ENCODE results near the gene CFAP65.

CFAP65 gene, protein sequence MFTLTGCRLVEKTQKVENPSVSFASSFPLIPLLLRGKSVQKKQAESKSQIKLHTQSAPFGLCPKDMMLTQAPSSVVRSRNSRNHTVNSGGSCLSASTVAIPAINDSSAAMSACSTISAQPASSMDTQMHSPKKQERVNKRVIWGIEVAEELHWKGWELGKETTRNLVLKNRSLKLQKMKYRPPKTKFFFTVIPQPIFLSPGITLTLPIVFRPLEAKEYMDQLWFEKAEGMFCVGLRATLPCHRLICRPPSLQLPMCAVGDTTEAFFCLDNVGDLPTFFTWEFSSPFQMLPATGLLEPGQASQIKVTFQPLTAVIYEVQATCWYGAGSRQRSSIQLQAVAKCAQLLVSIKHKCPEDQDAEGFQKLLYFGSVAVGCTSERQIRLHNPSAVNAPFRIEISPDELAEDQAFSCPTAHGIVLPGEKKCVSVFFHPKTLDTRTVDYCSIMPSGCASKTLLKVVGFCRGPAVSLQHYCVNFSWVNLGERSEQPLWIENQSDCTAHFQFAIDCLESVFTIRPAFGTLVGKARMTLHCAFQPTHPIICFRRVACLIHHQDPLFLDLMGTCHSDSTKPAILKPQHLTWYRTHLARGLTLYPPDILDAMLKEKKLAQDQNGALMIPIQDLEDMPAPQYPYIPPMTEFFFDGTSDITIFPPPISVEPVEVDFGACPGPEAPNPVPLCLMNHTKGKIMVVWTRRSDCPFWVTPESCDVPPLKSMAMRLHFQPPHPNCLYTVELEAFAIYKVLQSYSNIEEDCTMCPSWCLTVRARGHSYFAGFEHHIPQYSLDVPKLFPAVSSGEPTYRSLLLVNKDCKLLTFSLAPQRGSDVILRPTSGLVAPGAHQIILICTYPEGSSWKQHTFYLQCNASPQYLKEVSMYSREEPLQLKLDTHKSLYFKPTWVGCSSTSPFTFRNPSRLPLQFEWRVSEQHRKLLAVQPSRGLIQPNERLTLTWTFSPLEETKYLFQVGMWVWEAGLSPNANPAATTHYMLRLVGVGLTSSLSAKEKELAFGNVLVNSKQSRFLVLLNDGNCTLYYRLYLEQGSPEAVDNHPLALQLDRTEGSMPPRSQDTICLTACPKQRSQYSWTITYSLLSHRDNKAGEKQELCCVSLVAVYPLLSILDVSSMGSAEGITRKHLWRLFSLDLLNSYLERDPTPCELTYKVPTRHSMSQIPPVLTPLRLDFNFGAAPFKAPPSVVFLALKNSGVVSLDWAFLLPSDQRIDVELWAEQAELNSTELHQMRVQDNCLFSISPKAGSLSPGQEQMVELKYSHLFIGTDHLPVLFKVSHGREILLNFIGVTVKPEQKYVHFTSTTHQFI (N-terminal part only)

DNA sequence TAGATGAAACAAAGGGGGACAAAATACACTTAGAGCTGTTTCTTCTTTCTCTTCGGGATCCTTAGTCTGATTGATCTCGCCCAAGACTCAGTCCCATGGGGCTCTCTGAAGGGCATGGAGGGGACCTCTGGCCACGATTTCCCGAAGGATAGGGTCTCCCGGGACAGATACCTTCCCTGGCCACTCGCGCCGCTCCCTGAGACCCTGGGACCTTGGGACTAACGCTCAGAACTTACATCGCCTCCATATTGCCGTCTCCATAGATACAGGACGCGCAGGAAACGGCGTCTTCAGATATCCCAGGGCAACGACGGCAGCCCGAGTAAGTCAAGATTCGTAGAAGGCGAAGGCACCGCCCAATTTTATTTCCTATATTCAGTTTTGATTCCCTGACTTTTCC lies at the start of gene CFAP65:
TSS of gene CFAP65 (minus strand) at position 265 of the 400 bp plus-strand sequence. CDS start 2,468 bp downstream, outside the sequence.
- no peak for DNase-seq

DNA sequence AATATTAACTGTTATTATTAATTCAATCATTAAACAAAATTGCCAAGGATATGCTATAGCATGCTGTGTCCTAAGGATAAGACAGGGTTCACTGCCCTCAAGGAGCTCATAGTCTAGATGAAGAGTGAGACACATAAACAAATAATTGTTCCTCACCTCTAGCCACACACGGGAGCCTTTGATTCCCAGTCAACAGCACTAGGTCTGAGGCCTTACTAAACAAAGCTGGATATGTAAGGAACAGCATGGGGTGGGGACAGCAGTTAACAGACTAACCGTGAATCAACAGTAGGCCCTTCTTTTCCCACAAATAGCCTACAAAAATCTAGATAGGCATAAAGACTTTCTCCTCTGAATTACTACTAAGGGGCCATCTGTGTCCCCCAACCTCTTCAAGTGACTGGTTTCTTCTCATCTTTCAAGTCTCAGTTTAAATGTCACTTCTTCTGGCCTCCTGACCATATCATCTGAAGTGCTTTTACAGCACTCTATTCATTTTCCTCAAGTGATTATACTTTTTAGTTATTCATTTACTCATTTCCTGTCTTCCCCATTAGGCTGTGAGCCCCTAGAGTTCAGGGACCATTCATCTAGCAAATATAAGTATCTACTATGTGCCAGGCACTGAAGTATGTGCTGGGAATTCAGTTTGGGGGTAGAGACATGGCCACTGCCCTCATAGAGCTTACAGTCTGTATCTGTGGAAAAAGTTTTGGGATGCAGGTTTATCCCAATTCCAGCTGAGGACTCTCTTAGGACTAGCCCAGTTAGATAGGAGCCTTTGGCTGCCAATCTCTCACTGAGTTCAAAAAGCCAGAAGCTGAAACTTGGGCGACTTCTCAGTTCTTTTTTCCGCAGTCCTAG lies 49.4 kb upstream of the CFAP65 start:
- no peak for DNase-seq

DNA sequence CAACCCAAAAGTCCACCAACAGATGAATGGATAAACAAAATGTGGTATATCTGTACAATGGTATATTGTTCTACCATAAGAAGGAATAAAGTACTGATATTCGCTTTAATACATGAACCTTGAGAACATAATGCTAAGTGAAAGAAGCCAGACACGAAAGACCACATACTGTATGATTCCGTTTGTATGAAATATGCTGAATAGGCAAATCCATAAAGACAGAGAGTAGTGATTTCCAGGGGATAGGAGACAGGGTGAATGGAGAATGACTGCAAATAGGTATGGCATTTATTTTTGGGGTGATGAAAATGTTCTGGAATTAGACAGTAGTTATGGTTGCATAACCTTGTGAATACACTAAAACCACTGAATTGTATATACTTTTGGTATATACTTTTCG lies 48.0 kb upstream of the CFAP65 start:
- DNase-seq: no peak

DNA sequence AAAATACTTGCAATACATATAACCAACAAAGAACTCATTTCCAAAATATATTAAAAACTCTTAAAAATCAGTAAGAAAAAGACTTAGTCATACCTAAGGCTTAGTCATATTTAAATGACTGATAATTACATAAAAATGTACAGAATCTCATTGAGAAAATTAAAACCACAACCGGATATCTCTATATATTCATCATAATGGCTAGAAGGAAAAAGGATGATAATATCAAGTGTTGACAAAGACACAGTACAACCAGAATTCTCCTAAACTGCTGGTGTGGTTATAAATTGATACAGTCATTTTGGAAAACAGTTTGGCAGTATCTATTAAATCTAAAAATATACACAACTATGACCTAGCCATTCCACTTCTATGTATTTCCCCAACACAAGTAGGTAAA lies 46.5 kb upstream of the CFAP65 start:
- no peak for DNase-seq

DNA sequence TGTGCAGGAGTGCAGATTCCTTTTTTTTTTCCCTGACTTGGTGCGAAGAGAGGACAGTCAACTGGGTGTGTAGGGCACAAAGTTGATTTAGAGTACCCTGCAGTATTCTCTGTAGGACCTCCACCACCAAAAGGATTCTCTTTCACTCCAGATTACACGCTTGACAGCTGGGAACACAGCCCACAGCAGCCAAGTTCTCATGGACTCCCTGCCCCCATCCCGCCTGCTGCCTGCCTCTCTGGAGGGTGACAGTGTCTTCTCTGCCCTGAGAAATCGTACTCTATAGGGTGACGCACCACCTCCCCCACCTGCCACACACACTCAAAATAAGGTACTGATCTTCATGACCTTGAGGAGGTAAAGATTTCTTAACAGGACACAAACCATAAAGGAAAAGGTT lies 46.0 kb upstream of the CFAP65 start:
- peak; percentile 28 for DNase-seq

DNA sequence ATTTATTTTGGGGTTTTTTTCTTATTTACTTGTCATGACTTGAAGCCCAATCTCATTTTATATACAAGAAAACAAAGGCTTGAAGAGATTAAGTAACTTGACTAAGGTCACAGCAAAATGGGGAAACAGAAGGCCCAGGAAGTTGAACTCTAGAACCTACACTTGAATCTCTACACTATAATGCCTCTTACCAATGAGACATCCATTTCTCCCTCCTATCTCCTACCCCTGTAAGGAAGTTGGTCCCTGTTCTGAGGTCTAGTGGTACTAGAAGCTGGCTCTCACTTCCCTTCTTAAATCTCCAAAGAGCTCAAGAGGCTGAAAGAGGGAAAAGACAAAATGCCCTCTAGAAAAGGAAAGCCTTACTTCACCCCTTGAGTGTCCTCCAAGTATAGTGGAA lies 44.9 kb upstream of the CFAP65 start:
- DNase-seq: no peak

DNA sequence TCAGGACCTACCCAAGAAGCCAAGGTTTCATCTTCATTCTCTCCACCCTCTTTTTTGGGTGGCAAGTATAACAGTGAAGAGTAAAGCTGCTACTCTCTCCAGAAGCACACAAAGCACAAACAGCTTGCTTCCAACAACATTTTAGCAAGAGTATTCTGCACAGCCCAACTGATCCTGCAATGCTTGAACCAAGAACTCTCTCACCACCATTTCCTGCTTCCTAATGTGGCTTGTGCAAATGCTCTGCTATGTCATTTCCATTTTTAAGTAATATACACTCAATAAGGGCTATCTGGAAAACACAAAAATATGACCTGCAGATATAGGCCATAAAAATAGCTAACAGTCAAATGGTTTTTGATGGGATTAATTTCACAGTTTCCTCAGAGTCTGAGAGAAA lies 43.5 kb upstream of the CFAP65 start:
- no peak for DNase-seq

DNA sequence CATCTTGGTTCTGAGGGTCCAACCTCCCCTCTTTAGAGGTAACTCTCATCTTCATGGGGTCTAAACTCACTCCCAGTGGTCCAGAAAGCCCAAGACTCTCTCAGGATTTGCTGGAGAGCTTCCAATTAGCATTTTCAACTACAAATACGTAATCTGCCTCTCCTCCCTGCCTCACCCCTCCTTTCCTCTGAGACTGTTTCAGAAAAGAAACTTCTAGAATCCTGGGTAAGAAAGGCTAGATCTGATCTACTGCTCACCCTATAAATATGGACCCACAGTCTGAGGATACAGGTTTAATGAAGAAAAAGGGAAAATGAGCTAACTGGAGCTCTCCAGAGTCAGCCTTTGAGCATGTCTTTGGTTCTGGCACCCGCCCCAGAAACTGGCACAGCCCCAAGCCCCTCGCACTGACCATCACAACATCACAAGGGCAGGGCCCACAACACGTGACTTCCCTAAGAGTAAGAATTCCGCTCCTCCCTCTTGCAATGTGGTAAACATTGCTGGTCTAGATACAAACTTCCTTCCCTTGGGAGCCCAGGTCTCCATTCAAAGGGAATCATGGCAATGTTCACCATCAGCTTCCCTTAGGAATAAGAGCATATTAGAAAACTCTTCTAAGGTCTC lies 41.1 kb upstream of the CFAP65 start:
- DNase-seq: no peak

DNA sequence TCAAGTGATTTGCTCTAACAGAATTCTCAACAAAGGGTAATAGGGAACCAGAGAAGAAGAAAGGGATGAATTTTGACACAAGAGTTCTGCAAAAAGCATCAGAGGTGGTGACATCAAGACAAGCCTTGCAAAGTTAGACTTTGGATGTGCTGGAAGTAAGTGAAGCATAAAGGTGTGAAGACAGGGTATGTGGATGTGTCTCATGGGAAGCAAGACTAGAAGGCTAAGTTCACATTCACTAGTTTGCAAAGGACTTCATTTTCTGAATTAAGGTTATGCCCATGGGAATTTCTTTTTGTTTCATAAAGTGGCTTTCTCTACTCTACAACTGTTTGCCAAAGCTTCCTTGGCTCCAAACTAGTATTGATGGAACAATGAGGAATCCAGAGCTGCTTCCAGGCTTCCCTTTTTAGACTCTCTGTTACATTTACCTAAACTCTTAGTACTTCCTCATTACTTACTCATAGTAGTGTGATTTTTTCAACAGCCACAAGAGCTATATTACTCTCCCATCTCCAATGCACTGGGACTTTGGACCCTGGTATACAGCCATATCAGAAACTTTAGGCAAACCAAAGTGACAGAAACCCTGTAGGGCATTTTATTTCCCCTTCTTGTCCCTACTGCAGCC lies 40.5 kb upstream of the CFAP65 start:
- DNase-seq: no peak

DNA sequence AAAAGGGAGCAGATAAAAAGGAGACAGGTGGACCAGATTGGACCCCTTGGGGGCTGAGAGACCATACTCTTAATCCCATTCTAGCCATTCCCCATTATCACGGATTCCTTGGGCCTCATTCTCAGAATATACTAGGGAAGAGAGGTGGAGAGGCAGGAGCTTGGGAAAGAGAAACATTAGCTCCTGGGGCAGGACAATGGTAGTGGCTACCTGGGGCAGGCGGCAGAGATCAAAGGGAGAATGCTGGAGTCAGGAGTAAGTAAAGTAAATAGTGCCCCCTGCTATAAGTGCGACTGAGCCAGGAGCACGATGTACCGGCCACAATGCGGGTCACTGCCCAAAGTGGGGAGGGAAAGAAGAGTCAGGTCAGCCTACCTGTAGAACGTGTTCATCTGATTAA lies 39.8 kb upstream of the CFAP65 start:
- DNase-seq: no peak

DNA sequence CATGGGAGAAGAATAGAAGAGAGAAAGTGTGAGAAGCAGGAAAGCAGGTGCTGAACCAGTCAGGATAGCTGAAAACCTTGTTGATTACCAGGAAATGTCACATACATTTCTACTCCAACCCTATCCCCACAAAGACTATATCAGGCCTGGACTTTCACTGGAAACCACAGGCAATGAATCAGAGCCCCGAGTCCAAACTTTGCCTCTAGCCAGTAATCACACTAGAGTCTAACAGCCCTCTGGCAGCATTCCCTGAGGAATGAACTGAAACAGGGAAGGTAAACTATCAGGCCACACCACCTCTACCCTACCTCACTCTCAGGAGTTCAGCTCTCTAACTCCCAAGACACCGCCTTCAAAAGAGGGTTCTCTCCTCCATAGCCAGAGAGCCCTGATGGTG lies 38.1 kb upstream of the CFAP65 start:
- no peak for DNase-seq

DNA sequence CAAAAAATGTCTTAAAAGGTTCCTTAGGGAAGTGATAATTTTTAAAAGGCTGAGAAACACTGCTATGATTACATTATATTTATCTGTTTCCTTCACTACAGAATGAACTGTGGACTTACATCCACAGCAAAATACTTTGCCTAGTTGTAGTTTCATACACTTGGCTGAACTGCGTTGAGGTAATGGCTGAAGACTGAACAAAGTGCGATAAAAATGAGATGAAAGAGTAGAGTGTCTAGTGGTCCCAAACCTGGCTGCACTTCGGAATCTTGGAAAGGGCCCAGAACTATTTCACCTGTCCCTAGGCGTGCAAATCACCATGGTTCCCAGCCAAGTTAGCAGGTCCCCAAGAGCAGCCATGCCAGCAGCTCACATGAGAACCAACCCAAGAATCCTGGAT lies 37.6 kb upstream of the CFAP65 start:
- DNase-seq: no peak

DNA sequence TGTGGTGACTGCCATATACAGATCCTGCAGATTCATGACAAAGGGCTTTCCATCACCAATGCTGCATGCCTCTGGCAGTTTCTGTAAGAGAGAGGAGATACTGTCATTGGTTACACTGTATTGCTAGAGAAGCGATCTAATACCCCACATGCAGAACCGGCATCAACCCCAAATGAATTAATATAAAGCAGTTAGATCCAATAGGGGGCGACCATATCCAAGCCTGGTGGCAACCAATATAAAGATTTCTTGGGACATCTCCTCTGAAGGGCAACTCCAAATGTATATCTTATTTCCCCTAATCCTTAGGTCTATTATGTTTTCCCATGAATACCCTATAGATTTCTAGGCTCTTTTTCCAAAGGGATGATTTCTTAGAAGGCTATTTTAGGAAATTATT lies 36.8 kb upstream of the CFAP65 start:
- no peak for DNase-seq

DNA sequence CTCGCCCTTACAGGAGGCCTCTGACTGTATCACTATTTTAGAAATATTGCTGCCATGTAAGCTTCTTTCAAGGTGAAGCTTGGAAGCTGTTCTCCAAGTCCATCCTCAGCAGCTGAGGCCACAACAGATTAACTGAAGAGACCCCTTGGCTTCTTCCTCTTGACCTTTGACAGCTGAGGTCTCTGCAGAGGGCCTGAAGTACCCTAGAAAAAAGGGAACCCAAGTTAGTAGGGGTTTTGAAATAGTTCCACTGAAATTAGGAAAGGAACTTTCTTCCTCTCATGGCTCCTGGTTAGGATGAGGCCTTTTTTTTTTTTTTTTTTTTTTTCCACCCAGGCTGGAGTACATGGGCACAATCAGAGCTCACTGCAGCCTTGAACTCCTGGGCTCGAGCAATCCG lies 34.9 kb upstream of the CFAP65 start:
- DNase-seq: no peak

DNA sequence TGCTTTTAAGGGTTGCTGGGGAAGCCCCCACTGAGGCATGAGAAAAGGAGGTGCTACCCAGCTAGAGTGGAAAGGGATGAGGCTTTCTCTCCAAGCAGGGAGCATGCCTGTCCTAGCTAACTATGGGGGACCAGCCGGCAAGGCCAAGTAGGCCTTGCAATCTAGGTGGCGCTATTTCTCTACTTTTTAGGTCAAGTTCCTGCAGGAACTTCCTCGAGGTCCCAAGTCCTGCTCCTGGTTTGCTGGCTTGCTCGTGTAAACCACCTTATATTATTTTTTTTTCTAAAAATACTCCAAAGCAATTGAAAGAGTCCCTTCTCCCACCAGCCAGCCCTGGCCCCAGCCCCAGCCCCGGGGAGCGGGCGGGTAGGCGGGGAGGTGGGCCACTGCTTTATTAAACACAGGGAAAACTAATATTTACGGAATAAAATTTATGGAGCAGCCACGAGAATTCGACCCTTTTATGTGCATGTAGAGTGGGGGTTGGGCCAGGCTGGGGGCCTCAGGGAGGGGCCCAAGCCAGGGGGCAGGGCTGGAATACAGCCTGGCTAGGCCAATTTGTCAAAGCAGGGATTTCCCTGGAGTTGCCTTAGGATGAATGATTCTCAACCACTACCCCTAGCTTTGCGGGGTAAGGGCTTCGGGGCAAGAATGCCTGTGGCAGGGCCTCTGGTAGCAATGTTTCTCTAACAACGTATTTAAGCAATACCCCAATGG lies 32.3 kb upstream of the CFAP65 start:
- DNase-seq: peak; percentile 42

DNA sequence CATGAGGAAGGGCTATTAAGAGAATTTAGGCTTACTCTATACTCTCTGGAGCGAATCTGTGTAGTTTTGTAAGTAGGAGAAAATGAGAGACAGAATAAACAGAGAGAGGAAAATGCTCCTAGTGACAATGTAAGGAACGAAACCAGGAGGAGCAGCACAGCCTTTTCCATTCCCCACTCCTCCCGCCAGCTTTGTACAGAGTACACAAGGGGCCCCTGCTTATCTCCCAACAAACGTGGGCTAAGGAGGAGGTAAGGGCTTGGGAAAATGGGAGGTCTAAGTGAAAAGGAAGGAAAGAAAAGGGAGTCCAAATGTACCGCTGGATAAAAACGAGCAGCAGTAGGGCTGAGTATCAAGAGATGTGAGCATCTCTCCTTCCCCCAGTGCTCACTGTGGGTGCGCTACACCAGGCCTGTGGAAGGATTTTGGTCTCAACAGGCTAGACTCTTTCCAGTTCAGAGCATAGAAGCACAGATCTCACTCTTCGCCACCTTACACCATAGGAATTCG lies 31.5 kb upstream of the CFAP65 start:
- DNase-seq: no peak

DNA sequence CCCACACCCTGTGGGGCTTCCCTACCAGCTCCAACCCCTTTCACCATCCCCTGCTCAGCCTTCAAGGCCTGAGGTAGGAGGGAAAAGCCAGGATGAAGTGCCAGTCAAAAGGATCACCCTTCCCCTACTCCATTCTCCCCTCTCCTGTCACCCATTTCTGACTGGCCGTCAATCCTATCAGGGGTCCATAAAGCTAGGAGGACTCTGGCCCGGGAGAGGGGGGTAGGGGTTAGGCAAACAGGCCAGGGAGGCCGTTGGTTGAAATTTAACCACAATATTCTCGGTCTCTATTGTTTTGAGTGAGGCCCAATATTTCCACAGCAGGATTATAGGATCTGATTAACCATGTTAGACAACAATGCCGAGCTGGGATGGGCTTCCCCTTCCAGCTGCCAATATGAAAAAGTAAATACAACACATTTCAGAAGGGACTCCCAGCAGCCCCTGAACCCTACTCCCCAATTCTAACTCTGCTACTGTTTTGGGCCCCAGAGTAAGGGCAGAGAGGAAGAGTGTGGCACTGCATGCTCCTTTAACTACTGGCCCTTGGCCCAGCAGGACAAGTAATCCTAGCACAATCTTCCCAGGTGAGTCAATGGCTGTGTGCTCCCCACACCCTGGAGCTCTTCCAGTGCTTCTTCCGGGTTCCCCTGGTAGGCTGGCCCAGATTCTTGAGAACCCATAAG lies 30.0 kb upstream of the CFAP65 start:
- DNase-seq: no peak

DNA sequence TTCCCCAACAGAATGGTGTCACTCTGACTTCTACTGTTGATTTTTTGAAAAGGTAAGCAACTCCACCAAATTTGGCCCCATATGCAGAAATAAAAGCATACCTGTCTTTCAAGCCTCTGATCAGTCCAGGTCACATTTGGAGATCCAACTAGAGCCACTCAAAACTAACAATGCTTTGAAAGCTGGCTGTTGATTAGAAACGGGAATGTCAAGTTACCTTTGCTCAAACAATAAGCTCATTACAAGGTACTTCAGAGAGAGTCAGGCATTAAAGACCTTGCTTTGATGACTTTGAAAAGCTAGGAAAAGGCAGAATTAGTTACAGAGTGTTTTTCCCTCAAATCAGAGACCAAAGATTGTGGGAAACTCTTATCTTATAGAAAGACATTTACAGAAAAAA lies 24.2 kb upstream of the CFAP65 start:
- DNase-seq: no peak

DNA sequence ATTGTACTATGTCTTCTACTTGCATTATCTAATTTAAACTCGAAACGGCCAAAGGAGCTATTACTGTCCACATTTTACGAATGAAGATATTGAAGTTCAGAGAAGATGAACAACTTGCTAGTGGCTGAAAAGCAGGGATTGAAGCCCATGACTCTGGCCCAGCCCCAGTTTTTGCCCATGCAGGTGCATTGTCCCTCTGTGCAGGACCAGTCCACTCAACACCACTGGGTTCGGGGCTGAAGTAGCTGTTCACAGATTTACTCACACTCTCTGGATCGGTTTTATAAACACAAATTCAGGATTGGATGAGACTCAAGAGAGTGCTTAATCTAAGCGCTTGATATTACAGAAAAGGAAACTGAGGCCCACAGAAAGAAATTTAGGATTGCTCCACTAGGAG lies 20.8 kb upstream of the CFAP65 start:
- no peak for DNase-seq
